Cardiac septum (tissue), 1 donor: ENCODE results near the gene USP25. TPM values are rescaled to one million over a fixed set of nuclear protein-coding genes. Genes with fewer than 3 reads are reported as not detected.
A peak's percentile ranks its signal among the peaks of the same experiment; 100 is the strongest.
"Not testable (repeated sequence)": the region's sequence is repeated elsewhere in the genome, so short reads cannot be mapped to it uniquely, and the experiment has no call there.

ENCODE experiments used
- DNase-seq: peaks from one replicate; pipeline ENCODE4 v3.0.0-alpha.2; 2020; ENCODE audit warnings: low spot score
- intact Hi-C: fragments of 100-400 bp; cut with DNase I; formaldehyde crosslinking; loops from one replicate; pipeline ENCODE4 v1.14.0; 2022
- total RNA-seq: library from RNA; stranded (reverse); fragmentation: NEBNext Ultra II Directional; extraction: Animal tissue kit (Norgen Biotek cat#: 25700); gene quantifications from one replicate; pipeline ENCODE4 v1.2.1, GENCODE V29; 2021
- donor health status: DM: no; HTN: no; CAD: no.

The USP25 gene
- total RNA-seq, 1 donor from 2014 or later = 45.7 TPM

DNA sequence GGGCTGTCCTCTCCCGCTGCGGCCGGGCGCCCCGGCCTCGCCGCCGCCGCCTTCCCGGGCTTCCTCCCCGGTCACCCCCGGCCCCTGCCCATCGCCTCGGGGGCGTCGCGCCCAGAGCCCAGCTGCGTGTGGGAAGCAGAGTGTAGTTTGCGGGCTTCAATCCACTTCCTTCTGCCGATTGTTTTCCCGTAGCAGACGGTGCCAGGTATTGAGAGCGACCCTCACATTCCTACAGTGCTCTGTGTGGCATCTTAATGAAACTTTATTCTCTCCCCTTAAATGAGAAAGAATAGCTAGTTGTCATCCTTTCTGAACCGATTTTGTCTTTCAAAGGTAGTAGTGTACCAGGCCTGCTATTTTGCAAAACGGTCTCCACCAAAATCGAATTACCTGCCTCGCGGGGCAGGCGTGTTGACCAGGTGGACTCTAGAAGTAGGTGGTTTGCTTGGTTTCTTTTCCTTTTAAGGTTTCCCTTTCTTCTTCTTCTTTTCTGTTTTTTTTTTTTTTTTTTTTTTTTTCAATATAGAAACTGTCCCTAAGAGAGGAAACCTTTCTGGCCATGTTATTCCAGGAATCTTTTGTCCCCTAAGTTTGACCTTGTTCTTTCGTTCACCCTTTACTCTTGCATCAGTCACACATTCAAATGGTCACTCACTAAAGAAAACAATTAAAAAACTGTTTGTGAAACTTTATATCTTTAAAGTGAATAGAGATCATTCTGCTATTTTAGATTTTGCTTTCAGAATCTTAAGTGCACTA, 881 bp downstream of the USP25 start:
- peak; percentile 77 for DNase-seq
- intact Hi-C loops = loop anchor here (5.0 kb wide), 1 partner anchor 97 kb away; no protein-coding TSS in a partner anchor

GRCh38 chr21:15731243-15731613, 1.4 kb downstream of the USP25 start:
- no peak for DNase-seq
- intact Hi-C loops = loop anchor here (5.0 kb wide), 1 partner anchor 96 kb away; no protein-coding TSS in a partner anchor

DNA sequence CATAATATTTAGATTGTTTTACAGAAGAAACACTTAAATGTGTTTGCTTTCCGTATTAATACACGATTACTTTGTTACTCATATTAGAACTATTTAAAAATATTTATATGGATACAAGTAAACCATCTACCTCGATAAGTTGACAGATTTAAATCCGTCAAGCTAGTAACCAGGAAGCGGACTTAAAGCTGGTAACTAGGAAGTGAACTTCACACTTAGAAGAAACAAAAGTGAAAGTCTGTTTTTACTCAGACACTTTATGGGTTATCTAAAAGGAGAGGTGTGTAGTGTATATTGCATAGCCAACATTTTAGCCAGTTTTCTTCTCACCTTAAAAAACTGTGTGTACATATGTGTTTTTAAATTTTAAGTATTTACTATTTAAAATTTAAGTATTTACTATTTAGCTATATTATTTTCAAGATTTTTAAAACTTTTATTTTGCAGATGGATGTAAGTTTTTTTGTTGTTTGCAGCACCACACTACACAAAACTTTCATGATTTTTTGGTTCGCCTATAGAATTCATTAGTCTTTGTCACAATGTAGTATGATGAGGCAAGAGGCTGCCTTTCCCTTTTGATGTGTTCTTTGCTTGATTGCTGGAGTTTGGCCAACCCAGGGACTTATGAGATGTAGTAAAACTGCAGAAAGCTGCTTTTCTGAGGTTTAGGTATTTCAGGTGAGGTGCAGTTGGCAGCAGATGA, 2.7 kb downstream of the USP25 start:
- intact Hi-C loops = loop anchor here (5.0 kb wide), 1 partner anchor 95 kb away; no protein-coding TSS in a partner anchor
- DNase-seq = no peak

DNA sequence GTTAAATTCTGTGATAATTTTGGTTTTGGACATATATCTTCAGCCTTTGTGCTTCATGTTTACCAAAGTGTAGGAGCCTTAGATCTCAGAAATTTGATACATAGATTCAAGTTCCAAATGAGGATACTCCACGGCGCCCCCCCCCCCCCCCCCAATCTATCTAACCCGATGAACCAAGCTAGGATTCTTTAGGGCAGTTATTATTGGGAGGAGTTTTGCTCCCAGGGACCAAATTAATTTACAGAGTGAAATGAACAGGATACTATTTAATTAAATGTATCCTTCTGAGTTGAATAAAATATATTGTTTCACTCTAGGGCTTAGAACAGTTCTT, 3.2 kb downstream of the USP25 start:
- intact Hi-C loops = loop anchor here (5.0 kb wide), 1 partner anchor 94 kb away; no protein-coding TSS in a partner anchor
- DNase-seq = no peak

GRCh38 chr21:15735409-15735808, 5.6 kb downstream of the USP25 start:
- intact Hi-C loops = no loop called here
- no peak for DNase-seq

DNA sequence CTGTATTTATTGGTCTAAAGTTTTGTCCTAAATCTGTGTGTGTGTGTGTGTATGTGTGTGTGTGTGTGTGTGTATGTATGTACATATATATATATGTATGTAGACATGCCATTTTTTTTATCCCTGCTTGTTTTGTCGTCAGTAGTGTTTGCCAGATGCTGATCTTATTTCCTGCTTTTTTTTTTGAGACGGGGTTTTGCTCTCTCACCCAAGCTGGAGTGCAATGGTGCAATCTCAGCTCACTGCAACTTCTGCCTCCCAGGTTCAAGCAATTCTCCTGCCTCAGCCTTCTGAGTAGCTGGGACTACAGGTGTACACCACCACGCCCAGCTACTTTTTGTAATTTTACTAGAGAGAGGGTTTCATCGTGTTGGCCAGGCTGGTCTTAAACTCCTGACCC, 6.1 kb downstream of the USP25 start:
- intact Hi-C loops, DNase-seq: not testable (repeated sequence)

GRCh38 chr21:15738779-15739178, 9.0 kb downstream of the USP25 start:
- DNase-seq, intact Hi-C loops: not testable (repeated sequence)

- intact Hi-C loops = no loop called here
- DNase-seq = no peak
Observed at GRCh38 chr21:15740383-15740782, 10.6 kb downstream of the USP25 start.

- no peak for DNase-seq
- intact Hi-C loops = no loop called here
Observed at GRCh38 chr21:15741510-15741909, 11.7 kb downstream of the USP25 start.

- intact Hi-C loops = no loop called here
- no peak for DNase-seq
Observed at GRCh38 chr21:15742052-15742670, 12.4 kb downstream of the USP25 start.

- intact Hi-C loops = no loop called here
- DNase-seq = no peak
Observed at GRCh38 chr21:15742694-15743093, 12.9 kb downstream of the USP25 start.

DNA sequence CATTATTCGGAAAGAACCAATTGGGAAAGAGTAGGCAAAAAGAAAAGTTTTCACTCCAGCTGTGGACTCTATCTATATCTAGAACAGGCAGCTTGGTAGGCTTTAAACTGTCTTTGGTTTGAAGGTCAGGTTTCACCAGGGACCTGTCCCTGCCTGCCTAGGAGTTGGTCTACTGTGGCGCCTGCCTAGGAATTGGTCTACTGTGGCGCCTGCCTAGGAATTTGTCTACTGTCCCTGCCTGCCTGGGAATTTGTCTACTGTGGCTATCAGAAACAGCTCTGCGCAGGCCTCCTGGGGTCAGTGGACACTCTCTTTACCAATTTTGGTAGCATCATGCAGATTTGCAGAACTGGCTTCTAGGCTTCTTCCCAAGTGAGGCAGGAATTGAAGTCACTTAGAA, 13.8 kb downstream of the USP25 start:
- intact Hi-C loops = no loop called here
- DNase-seq = no peak

DNA sequence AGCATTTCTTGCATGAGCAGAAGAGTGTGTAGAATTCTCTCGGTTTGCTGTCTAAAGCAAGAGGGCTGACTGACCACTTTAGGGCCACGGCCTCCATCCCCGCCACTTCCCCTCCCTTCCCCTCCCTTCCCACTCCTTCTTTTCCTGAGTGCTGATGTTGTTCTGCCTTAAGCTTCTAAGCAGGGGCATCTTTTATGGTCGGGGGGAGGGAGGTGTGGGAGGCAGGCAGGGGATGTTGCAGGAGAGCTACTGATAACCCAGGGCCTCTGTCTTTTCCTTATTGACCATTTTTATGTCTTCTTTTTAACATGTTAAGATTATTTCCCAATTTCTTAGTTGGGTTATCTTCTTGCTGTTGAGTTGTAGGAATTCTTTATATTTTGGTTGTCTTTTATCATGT, 15.1 kb downstream of the USP25 start:
- no peak for DNase-seq
- intact Hi-C loops = no loop called here

DNA sequence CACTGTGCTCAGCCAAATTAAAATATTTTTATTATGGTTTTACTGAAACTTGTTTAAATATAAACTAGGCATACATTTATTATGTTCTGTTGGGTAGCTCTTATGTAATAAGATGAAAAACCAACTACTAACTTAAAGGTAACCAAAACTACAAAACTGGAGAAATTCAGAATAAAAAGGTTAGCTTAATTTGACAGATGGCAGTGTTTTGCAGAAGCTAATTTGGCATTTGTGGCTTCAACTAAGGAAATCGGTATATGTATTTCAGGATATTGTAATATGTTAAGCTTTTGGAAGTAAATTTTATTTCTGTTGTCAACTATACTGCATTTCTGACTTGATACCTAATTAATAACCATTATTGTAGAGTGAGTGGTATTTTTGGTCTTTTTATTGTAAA, 18.8 kb downstream of the USP25 start:
- intact Hi-C loops = no loop called here
- DNase-seq = no peak

GRCh38 chr21:15749082-15749860, 19.5 kb downstream of the USP25 start:
- intact Hi-C loops = no loop called here
- no peak for DNase-seq

DNA sequence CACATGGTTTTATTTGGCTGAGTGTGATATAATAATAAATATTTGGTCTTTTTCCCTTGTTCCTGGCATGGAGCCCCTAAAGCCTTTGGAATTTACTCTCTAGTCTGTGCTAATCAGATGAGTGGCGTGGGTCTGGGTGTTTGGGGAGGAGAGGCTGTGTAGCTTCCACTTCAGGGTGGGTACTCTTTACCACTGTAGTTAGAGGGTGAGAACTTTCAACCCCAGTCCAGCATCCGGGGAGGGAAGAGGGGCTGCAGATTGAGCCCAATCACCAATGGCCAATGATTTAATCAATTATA, 20.0 kb downstream of the USP25 start:
- intact Hi-C loops = no loop called here
- no peak for DNase-seq

GRCh38 chr21:15751037-15751436, 21.3 kb downstream of the USP25 start:
- no peak for DNase-seq
- intact Hi-C loops = no loop called here

- intact Hi-C loops = no loop called here
- no peak for DNase-seq
Observed at GRCh38 chr21:15751546-15751945, 21.8 kb downstream of the USP25 start.

DNA sequence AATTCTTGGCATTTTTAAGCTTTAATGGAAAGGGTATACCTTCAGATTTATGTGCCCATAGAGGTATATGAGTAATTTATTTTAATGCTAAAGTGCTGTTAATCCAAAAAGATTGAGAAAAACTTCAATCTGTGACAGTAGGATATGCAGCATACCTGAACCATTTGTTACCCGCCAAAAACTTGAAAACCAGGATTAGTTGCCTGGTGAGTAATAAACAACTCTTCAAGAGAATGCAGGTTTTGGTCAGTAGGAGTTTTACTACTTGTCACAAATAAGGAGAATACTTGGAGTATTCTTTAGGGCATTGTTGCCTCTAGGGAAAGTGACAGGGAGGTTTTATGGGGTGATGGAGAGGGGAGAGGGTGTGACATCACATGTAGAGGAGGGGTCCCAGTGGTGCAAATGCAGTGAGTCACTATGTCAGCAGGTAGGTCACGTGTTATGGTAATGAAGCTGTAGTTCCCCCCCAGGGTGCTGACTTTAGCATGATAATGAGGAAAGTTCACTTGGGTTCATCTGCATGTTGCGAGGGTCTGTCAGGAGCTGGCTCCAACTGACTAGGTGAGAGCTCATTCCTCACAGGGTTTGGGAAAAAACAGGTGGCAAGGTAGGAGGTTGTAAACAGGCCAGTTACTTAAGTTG, 23.1 kb downstream of the USP25 start:
- no peak for DNase-seq
- intact Hi-C loops = no loop called here

- DNase-seq = no peak
Observed at GRCh38 chr21:15753741-15754140, 24.0 kb downstream of the USP25 start.

More at GRCh38 chr21:15753741-15754140, 24.0 kb downstream of the USP25 start:
- intact Hi-C loops = no loop called here
